Measurements from ENCODE around the gene TMPRSS12.
"Not testable (repeated sequence)": the region's sequence is repeated elsewhere in the genome, so short reads cannot be mapped to it uniquely, and the experiment has no call there.

TMPRSS12 gene

DNA sequence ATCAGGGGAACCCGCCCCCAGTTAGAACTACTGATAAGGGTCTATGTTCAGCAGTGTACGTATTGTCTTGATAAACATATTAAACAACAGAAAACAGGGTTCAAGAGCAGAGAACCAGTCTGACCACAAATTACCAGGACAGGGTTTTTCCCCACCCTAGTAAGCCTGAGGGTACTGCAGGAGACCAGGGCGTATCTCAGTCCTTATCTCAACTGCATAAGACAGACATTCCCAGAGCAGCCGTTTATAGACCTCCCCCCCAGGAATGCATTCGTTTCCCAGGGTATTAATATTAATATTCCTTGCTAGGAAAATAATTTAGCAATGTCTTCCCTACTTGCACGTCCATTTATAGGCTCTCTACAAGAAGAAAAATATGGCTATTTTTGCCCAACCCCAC, 69.6 kb downstream of the TMPRSS12 start:
- not testable (repeated sequence) for H2AFZ ChIP-seq (ENCODE audit: low read length, unreplicated experiment); H3K4me1 ChIP-seq (ENCODE audit: control insufficient read depth, insufficient read depth, low read length, unreplicated experiment); H3K27ac ChIP-seq (ENCODE audit: low read depth, low read length); H3K36me3 ChIP-seq (ENCODE audit: insufficient read depth, low read length); H3K27me3 ChIP-seq (ENCODE audit: insufficient read depth, low read length); H3K79me2 ChIP-seq (ENCODE audit: control insufficient read depth, insufficient read depth, low read length, unreplicated experiment); H3K4me3 ChIP-seq (ENCODE audit: low read depth, low read length)

DNA sequence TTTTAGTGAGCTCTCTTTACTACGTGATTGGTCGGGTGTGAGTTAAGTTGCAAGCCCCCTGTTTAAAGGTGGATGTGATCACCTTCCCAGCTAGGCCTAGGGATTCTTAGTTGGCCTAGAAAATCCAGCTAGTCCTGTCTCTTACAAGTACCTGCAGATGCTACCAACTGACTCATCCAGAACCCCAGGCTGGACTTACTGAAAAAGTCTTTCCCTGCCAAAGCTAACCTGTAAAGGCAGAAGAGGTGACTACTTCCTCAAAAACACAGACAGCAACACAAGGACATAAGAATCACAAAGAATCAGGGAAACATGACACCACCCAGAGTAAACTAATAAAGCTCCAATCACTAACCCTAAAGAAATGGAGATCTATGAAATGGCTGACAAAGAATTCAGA, 70.5 kb downstream of the TMPRSS12 start:
- H3K79me2 ChIP-seq (ENCODE audit: control insufficient read depth, insufficient read depth, low read length, unreplicated experiment): no peaks in the 10 kb centered on the region

DNA sequence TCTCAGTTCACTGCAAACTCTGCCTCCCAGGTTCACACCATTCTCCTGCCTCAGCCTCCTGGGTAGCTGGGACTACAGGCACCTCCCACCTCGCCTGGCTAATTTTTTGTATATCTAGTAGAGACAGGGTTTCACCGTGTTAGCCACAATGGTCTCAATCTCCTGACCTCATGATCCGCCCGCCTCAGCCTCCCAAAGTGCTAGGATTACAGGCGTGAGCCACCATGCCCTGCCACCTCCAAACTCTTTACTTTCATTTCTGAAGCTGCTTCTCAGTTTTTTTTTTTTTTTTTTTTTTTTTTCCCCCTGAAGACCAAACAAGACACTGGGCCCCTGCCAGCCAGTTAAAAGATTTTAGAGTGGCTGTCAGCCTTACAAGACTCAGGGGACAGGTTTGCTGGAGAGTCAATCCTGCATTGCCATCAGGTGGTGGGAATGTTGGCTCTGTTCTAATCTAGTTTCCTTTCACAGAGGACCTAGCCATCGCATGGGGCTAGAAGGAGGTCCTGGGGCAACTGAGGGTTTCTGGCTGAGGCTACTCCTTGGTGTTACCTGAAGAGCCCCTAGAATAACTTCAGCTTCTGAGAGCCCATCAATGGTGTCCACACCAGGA, 72.3 kb downstream of the TMPRSS12 start:
- no peaks in the 10 kb centered on the region for H3K79me2 ChIP-seq (ENCODE audit: control insufficient read depth, insufficient read depth, low read length, unreplicated experiment)
- H3K27me3 ChIP-seq (ENCODE audit: insufficient read depth, low read length): peaks cover 3% of the 10 kb centered on the region; the same call in 1 of the 2 replicates
- H3K4me3 ChIP-seq (ENCODE audit: low read depth, low read length): no peak overlapping the region
- no peak overlapping the region for H2AFZ ChIP-seq (ENCODE audit: low read length, unreplicated experiment)
- no peak overlapping the region for H3K27ac ChIP-seq (ENCODE audit: low read depth, low read length)
- H3K4me1 ChIP-seq (ENCODE audit: control insufficient read depth, insufficient read depth, low read length, unreplicated experiment): no peaks in the 10 kb centered on the region
- H3K36me3 ChIP-seq (ENCODE audit: insufficient read depth, low read length): no peaks in the 10 kb centered on the region

More for the DNA sequence above, 70.5 kb downstream of the TMPRSS12 start:
- H3K4me1 ChIP-seq (ENCODE audit: control insufficient read depth, insufficient read depth, low read length, unreplicated experiment): no peaks in the 10 kb centered on the region
- no peak overlapping the region for H2AFZ ChIP-seq (ENCODE audit: low read length, unreplicated experiment)
- no peak overlapping the region for H3K4me3 ChIP-seq (ENCODE audit: low read depth, low read length)
- H3K27me3 ChIP-seq (ENCODE audit: insufficient read depth, low read length): peaks cover 3% of the 10 kb centered on the region; the same call in 1 of the 2 replicates
- no peak overlapping the region for H3K27ac ChIP-seq (ENCODE audit: low read depth, low read length)
- no peaks in the 10 kb centered on the region for H3K36me3 ChIP-seq (ENCODE audit: insufficient read depth, low read length)

DNA sequence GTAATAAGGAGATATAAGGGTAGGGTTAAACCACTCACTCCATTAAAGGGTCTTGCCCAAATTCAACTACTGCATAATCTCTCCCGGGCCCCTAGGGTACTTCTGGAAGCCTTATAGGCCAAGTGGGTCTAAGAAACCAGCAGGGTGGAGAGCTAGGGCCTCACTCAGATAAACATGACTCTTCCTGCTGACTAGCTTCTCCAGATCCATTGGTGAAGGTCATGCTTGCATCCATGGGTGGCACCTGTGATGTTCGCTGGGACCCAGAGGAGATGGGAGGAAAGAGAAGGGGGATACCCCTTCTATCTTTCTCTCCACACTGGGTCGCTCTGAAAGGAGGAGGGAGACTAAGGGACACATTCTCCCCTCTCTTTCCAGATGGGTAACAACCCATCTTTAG, 73.6 kb downstream of the TMPRSS12 start:
- no peaks in the 10 kb centered on the region for H3K4me1 ChIP-seq (ENCODE audit: control insufficient read depth, insufficient read depth, low read length, unreplicated experiment)
- no peak overlapping the region for H2AFZ ChIP-seq (ENCODE audit: low read length, unreplicated experiment)
- no peaks in the 10 kb centered on the region for H3K36me3 ChIP-seq (ENCODE audit: insufficient read depth, low read length)
- no peaks in the 10 kb centered on the region for H3K27me3 ChIP-seq (ENCODE audit: insufficient read depth, low read length)
- no peaks in the 10 kb centered on the region for H3K79me2 ChIP-seq (ENCODE audit: control insufficient read depth, insufficient read depth, low read length, unreplicated experiment)
- H3K27ac ChIP-seq (ENCODE audit: low read depth, low read length): no peak overlapping the region
- no peak overlapping the region for H3K4me3 ChIP-seq (ENCODE audit: low read depth, low read length)

DNA sequence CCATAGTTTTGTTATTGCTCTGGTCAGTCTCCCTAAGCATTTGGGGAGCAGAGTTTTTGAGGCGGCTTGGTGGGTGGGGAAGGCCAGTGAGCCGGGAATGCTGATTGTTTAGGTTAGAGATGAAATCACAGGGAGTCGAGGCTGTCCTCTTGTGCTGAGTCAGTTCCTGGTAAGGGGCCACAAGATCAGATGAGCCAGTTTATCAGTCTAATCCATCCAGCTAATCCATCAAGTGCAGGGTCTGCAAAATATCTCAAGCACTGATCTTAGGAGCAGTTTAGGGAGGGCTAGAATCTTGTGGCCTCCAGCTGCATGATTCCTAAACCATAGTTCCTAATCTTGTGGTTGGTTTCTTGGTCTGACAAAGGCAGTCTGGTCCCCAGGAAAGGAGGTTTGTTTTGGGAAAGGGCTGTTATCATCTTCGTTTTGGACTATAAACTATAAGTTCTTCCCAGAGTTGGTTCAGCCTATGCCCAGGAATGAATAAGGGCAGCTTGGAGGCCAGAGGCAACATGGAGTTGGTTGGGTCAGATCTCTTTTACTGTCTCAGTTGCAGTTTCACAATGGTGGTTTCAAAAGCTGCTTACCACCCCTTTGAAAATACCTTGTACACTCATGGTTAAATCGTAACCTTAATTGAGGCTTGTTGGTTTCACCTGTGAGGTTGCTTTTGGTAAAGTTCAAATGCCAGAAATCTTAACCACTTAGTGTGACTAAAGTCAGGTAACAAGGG, 76.0 kb downstream of the TMPRSS12 start:
- peaks cover 16% of the 10 kb centered on the region for H3K4me1 ChIP-seq (ENCODE audit: control insufficient read depth, insufficient read depth, low read length, unreplicated experiment)
- no peaks in the 10 kb centered on the region for H3K27me3 ChIP-seq (ENCODE audit: insufficient read depth, low read length)

DNA sequence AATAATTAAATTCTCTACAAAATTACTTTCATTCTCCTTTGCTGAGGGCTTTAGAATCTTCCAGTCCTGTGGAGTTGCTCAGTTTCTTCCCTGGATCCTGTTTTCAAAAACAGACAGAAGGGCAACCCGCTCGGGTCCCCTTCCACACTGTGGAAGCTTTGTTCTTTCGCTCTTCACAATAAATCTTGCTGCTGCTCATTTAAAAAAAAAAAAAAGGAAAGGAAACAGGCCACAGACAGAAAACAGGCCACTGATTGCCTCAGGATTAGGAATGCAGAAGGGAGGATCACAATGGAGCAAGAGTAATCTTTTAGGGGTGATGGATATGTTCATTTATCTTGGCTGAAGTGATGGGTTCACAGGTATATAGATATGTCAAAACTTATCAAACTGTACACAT, 80.1 kb downstream of the TMPRSS12 start:
- H2AFZ ChIP-seq (ENCODE audit: low read length, unreplicated experiment): peak overlapping the region; percentile 82
- H3K4me3 ChIP-seq (ENCODE audit: low read depth, low read length): 0 out of 2 replicates have a peak overlapping the region, but pooled peaks have one; percentile 11
- H3K36me3 ChIP-seq (ENCODE audit: insufficient read depth, low read length): no peaks in the 10 kb centered on the region
- peaks cover 27% of the 10 kb centered on the region for H3K4me1 ChIP-seq (ENCODE audit: control insufficient read depth, insufficient read depth, low read length, unreplicated experiment)
- peak overlapping the region; percentile 88 for H3K27ac ChIP-seq (ENCODE audit: low read depth, low read length)
- H3K79me2 ChIP-seq (ENCODE audit: control insufficient read depth, insufficient read depth, low read length, unreplicated experiment): peaks cover 19% of the 10 kb centered on the region
- H3K27me3 ChIP-seq (ENCODE audit: insufficient read depth, low read length): no peaks in the 10 kb centered on the region

More for the DNA sequence above, 76.0 kb downstream of the TMPRSS12 start:
- H2AFZ ChIP-seq (ENCODE audit: low read length, unreplicated experiment): no peak overlapping the region
- H3K79me2 ChIP-seq (ENCODE audit: control insufficient read depth, insufficient read depth, low read length, unreplicated experiment): no peaks in the 10 kb centered on the region
- no peaks in the 10 kb centered on the region for H3K36me3 ChIP-seq (ENCODE audit: insufficient read depth, low read length)
- H3K27ac ChIP-seq (ENCODE audit: low read depth, low read length): no peak overlapping the region
- no peak overlapping the region for H3K4me3 ChIP-seq (ENCODE audit: low read depth, low read length)

DNA sequence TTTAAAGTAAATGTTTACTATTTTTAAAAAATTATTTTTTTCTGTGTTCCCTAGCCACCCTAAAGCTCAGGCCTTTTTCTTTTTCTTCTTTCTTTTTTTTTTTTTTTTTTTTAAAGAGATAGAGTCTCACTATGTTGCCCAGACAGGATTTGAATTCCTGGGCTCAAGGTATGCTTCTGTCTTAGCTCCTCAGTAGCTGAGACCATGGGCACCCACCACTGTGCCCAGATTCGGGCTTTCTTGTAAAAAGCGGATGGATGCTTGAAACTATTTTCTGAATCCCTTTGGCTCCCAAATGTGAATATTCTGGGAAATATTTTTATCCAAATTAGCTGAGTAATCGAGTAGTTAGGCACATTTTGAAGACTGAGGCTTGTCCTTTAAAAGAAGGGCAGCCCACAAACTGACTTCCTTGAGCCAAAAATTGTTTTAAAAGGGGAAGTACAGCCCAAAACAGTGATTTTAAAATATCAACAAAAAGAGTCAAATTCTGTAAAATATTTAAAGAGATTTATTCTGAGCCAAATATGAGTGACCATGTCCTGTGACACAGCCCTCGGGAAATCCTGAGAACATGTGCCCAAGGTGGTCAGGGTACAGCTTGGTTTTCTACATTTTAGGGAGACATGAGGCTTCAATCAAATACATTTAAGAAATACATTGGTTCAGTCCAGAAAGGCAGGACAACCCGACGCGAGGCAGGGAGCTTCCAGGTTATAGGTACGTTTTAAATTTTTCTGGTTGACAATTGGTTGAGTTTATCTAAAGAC, 80.8 kb downstream of the TMPRSS12 start:
- Histone ChIP-seq H3K79me2 (ENCODE audit: control insufficient read depth, insufficient read depth, low read length, unreplicated experiment) (peaks cover 19% of the 10 kb centered on the region), H2AFZ (ENCODE audit: low read length, unreplicated experiment) (peak overlapping the region; percentile 95), H3K27me3 (ENCODE audit: insufficient read depth, low read length) (no peaks in the 10 kb centered on the region), H3K36me3 (ENCODE audit: insufficient read depth, low read length) (no peaks in the 10 kb centered on the region), H3K27ac (ENCODE audit: low read depth, low read length) (peak overlapping the region; percentile 88), H3K4me3 (ENCODE audit: low read depth, low read length) (peak overlapping the region; percentile 92), H3K4me1 (ENCODE audit: control insufficient read depth, insufficient read depth, low read length, unreplicated experiment) (peaks cover 33% of the 10 kb centered on the region)

DNA sequence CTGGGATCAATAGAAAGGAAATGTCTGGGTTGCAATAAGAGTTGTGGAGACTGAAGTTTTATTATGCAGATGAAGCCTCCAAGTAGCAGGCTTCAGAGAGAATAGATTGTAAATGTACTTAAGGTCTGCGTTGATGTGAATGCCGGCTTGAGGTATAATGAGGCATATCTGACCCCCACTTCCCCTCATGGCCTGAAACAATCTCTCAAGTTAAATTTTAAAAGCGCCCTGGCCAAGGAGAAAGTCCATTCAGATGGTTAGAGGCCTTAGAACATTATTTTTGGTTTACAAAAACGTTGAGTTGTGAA, 81.4 kb downstream of the TMPRSS12 start:
- Histone ChIP-seq H2AFZ (ENCODE audit: low read length, unreplicated experiment) (peak overlapping the region; percentile 95), H3K27me3 (ENCODE audit: insufficient read depth, low read length) (no peaks in the 10 kb centered on the region), H3K79me2 (ENCODE audit: control insufficient read depth, insufficient read depth, low read length, unreplicated experiment) (peaks cover 19% of the 10 kb centered on the region), H3K4me1 (ENCODE audit: control insufficient read depth, insufficient read depth, low read length, unreplicated experiment) (peaks cover 33% of the 10 kb centered on the region), H3K27ac (ENCODE audit: low read depth, low read length) (peak overlapping the region; percentile 88), H3K36me3 (ENCODE audit: insufficient read depth, low read length) (no peaks in the 10 kb centered on the region), H3K4me3 (ENCODE audit: low read depth, low read length) (peak overlapping the region; percentile 92)

DNA sequence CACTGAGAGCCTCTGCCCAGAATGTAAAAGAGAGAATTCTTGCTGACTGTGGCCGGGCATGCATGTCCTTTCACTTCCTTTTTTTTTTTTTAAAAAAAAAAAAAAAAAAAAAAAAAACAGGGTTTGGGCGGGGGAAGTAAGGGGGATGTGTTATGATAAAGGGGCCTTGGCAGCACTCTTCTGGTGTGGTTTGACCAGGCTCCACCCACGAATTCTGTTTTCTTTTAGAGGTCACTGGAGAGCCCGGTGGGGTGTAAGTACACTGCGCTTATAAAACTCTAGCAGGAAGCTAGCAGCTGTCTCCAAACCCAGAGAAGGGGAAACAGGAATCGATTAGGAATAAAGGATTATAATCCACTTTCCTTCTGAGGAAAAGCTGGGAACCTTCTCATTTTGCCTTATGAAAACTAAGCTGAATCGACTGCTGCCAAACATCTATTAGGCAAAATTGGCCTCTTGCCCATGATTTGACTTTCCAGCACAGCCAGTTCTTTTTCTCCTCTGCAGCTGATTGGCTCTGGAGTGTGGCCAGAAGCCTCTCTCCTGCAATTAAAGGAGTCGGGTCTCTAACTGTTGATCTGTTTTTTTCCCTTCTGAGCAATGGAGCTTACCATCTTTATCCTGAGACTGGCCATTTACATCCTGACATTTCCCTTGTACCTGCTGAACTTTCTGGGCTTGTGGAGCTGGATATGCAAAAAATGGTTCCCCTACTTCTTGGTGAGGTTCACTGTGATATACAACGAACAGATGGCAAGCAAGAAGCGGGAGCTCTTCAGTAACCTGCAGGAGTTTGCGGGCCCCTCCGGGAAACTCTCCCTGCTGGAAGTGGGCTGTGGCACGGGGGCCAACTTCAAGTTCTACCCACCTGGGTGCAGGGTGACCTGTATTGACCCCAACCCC, 82.0 kb downstream of the TMPRSS12 start:
- Histone ChIP-seq H3K27me3 (ENCODE audit: insufficient read depth, low read length) (no peaks in the 10 kb centered on the region), H3K4me3 (ENCODE audit: low read depth, low read length) (peak overlapping the region; percentile 92), H2AFZ (ENCODE audit: low read length, unreplicated experiment) (peak overlapping the region; percentile 95), H3K79me2 (ENCODE audit: control insufficient read depth, insufficient read depth, low read length, unreplicated experiment) (peaks cover 19% of the 10 kb centered on the region), H3K36me3 (ENCODE audit: insufficient read depth, low read length) (no peaks in the 10 kb centered on the region), H3K4me1 (ENCODE audit: control insufficient read depth, insufficient read depth, low read length, unreplicated experiment) (peaks cover 33% of the 10 kb centered on the region), H3K27ac (ENCODE audit: low read depth, low read length) (peak overlapping the region; percentile 88)

DNA sequence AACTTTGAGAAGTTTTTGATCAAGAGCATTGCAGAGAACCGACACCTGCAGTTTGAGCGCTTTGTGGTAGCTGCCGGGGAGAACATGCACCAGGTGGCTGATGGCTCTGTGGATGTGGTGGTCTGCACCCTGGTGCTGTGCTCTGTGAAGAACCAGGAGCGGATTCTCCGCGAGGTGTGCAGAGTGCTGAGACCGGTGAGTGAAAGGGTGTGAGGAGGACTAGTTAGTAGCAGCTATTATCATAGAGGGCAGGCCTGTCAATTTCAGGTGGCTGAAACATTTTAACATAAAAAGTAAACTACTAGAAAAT, 82.6 kb downstream of the TMPRSS12 start:
- Histone ChIP-seq H2AFZ (ENCODE audit: low read length, unreplicated experiment) (no peak overlapping the region), H3K79me2 (ENCODE audit: control insufficient read depth, insufficient read depth, low read length, unreplicated experiment) (peaks cover 19% of the 10 kb centered on the region), H3K4me3 (ENCODE audit: low read depth, low read length) (peak overlapping the region; percentile 92), H3K36me3 (ENCODE audit: insufficient read depth, low read length) (no peaks in the 10 kb centered on the region), H3K4me1 (ENCODE audit: control insufficient read depth, insufficient read depth, low read length, unreplicated experiment) (peaks cover 33% of the 10 kb centered on the region), H3K27ac (ENCODE audit: low read depth, low read length) (no peak overlapping the region), H3K27me3 (ENCODE audit: insufficient read depth, low read length) (no peaks in the 10 kb centered on the region)
